SK-N-SH (cell line): ENCODE measurements around the gene PRDX4.

Source experiments
- CHD2 ChIP-seq: fragments of 150-350 bp; IDR thresholded peaks from 2 replicates; pipeline ENCODE4 v1.6.1; 2018; ENCODE audit warnings: low read length; ENCODE audit not compliant: partially characterized antibody
- CTCF ChIP-seq: fragments of 200-600 bp; sonication (generic); IDR thresholded peaks from 2 replicates; pipeline ENCODE4 v1.6.1; 2017; ENCODE audit warnings: antibody characterized with exemption, mild to moderate bottlenecking, moderate library complexity
- EZH2phosphoT487 ChIP-seq: fragments of 200-600 bp; sonication (generic); IDR thresholded peaks from 2 replicates; pipeline ENCODE4 v1.6.1; 2017; ENCODE audit warnings: low read depth, mixed run types, mild to moderate bottlenecking, antibody characterized with exemption, moderate library complexity, borderline replicate concordance
- FOXM1 ChIP-seq: IDR thresholded peaks from 2 replicates; pipeline ENCODE4 v1.4.0; 2012; ENCODE audit warnings: low read depth, mild to moderate bottlenecking
- MXI1 ChIP-seq: IDR thresholded peaks from 2 replicates; pipeline ENCODE4 v1.6.1; 2012; ENCODE audit warnings: mild to moderate bottlenecking, low read depth, low read length, improper control_type of control experiment
- NFIC ChIP-seq: IDR thresholded peaks from 2 replicates; pipeline ENCODE4 v1.4.0; 2012; ENCODE audit warnings: borderline replicate concordance
- RCOR1 ChIP-seq: fragments of 150-350 bp; IDR thresholded peaks from 2 replicates; pipeline ENCODE4 v1.6.1; 2017; ENCODE audit warnings: antibody characterized with exemption, low read length
- REST ChIP-seq: IDR thresholded peaks from 2 replicates; pipeline ENCODE4 v1.6.1; 2012; ENCODE audit warnings: mild to moderate bottlenecking, low read depth, low read length, moderate library complexity
- ZBTB33 ChIP-seq: IDR thresholded peaks from 2 replicates; pipeline ENCODE4 v1.4.0; 2012; ENCODE audit warnings: low read depth, borderline replicate concordance

GRCh38 chrX:23631136-23631535 is 36.2 kb upstream of the PRDX4 start:
- TF ChIP-seq NFIC (no peak), CHD2 (no peak), EZH2phosphoT487 (no peak), CTCF (no peak), MXI1 (no peak), REST (no peak), ZBTB33 (no peak), FOXM1 (no peak), RCOR1 (no peak)
